HuH-7.5 (cell line): ENCODE results near the gene RALY.
A peak's percentile ranks its signal among the peaks of the same experiment; 100 is the strongest.

ENCODE experiments used
- DNase-seq: peaks from one replicate; pipeline ENCODE4 v3.0.0; 2011; ENCODE audit warnings: low spot score

Gene RALY

GRCh38 chr20:33986560-33987216 lies 7.0 kb upstream of the RALY start:
- no peak for DNase-seq

- no peak for DNase-seq
These were observed 3.6 kb upstream of the RALY start for GRCh38 chr20:33990075-33990474.

GRCh38 chr20:33991502-33991901 lies 2.2 kb upstream of the RALY start:
- no peak for DNase-seq

GRCh38 chr20:33992145-33992922 lies 1.4 kb upstream of the RALY start:
- DNase-seq, result peak; percentile 36

GRCh38 chr20:33992923-33993575 lies 662 bp upstream of the RALY start:
- peak; percentile 92 for DNase-seq

- peak; percentile 70 for DNase-seq
These were observed 657 bp downstream of the RALY start for GRCh38 chr20:33994222-33994913.

- DNase-seq, result no peak
These were observed 1.5 kb downstream of the RALY start for GRCh38 chr20:33995053-33995831.

- no peak for DNase-seq
These were observed 5.4 kb downstream of the RALY start for GRCh38 chr20:33999025-33999649.

GRCh38 chr20:34001378-34001777 lies 7.7 kb downstream of the RALY start:
- no peak for DNase-seq

- DNase-seq, result no peak
These were observed 10.5 kb downstream of the RALY start for GRCh38 chr20:34004227-34004626.

GRCh38 chr20:34004790-34005457 lies 11.2 kb downstream of the RALY start:
- DNase-seq, result no peak

- no peak for DNase-seq
These were observed 12.9 kb downstream of the RALY start for GRCh38 chr20:34006619-34007018.

GRCh38 chr20:34008477-34008876 lies 14.8 kb downstream of the RALY start:
- no peak for DNase-seq

GRCh38 chr20:34010405-34010931 lies 16.8 kb downstream of the RALY start:
- no peak for DNase-seq

- no peak for DNase-seq
These were observed 17.6 kb downstream of the RALY start for GRCh38 chr20:34011275-34011674.

GRCh38 chr20:34012330-34012729 lies 18.6 kb downstream of the RALY start:
- DNase-seq, result no peak

- no peak for DNase-seq
These were observed 19.0 kb downstream of the RALY start for GRCh38 chr20:34012735-34013134.

- no peak for DNase-seq
These were observed 19.8 kb downstream of the RALY start for GRCh38 chr20:34013554-34013953.

- DNase-seq, result no peak
These were observed 21.2 kb downstream of the RALY start for GRCh38 chr20:34014878-34015277.
